ENCODE results near the gene IRF2.

DNA sequence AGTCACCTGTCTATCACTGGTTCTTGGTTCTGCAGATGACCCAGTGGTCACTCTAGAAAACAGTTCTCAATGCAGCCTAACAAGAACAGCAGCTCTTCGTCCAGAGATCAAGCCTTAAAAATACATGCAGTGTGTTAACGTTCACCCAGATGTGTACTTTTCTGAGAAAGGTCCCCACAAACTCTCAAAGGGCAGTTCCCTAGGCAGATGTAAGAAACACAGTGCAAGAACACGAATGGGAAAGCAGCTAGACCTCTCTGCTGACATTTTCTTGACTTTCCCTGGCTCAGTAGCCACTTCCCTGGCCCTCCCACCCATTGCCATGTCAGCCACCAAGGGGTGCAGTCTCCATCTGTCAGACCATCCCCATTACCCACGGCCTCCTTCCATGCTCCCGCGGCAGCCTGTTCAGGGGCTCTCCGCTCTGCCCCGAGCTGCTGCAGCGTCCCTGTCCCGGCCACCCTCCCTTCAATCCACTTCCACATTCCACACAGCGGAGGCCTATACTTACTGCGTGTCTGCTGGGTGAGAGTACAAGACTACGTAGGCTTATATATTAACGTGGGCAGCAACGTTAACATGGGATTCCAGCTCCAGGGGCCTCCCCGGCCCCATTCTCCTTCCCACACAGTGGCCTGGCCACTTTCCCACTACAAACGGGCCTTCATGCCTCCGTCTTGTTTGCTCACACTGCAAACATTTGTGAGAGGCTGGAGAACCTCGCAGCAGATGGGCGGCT is 34.3 kb downstream of the IRF2 start:
- TF ChIP-seq, protein P1, sequence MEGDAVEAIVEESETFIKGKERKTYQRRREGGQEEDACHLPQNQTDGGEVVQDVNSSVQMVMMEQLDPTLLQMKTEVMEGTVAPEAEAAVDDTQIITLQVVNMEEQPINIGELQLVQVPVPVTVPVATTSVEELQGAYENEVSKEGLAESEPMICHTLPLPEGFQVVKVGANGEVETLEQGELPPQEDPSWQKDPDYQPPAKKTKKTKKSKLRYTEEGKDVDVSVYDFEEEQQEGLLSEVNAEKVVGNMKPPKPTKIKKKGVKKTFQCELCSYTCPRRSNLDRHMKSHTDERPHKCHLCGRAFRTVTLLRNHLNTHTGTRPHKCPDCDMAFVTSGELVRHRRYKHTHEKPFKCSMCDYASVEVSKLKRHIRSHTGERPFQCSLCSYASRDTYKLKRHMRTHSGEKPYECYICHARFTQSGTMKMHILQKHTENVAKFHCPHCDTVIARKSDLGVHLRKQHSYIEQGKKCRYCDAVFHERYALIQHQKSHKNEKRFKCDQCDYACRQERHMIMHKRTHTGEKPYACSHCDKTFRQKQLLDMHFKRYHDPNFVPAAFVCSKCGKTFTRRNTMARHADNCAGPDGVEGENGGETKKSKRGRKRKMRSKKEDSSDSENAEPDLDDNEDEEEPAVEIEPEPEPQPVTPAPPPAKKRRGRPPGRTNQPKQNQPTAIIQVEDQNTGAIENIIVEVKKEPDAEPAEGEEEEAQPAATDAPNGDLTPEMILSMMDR (IDR thresholded peaks at IDR 0.05) = no peak
- no peak for TF ChIP-seq POLR2A (IDR thresholded peaks at IDR 0.05)

Measured in adrenal gland (tissue), 5 donors.